ENCODE data around the gene TNFSF4. TPM values are rescaled to one million over a fixed set of nuclear protein-coding genes. Genes with fewer than 3 reads are reported as not detected.

TNFSF4 gene
- total and polyA plus RNA-seq, 2 of the 4 experiments (the other 2 are of a cell fraction): 13.4 to 19.7 TPM

DNA sequence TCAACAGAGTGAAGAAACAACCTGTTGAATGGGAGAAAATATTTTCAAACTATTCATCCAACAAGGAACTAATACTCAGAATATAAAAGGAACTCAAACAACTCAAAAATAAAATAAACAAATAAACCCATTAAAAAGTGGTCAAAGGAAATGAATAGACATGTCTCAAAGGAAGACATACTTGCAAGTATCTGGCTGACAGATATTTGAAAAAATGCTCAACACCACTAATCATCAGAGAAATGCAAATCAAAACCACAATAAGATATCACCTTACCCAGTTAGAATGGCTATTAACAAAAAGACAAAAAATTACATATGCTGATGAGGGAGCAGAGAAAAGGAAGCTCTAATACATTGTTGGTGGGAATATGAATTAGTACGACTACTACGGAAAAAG is 38.2 kb downstream of the TNFSF4 start:
- Histone ChIP-seq H3K27ac (ENCODE audit: insufficient read depth, low read length) (no peak overlapping the region), H3K14ac (replicated peaks; ENCODE audit: low read depth, low read length) (no peak overlapping the region), H3K27me3 (ENCODE audit: control insufficient read depth, insufficient read depth, low read length) (no peaks in the 10 kb centered on the region), H4K91ac (ENCODE audit: insufficient read depth, low read depth, low read length) (no peak overlapping the region), H2BK120ac (ENCODE audit: low read depth, low read length) (no peak overlapping the region), H4K5ac (ENCODE audit: low read depth, low read length) (no peak overlapping the region), H4K8ac (ENCODE audit: low read depth in 2 of 2, low read length in 2 of 2) (no peak overlapping the region), H2BK20ac (ENCODE audit: low read depth, low read length) (no peak overlapping the region), H3K79me1 (ENCODE audit: low read depth in 1 of 2, low read length in 2 of 2) (no peaks in the 10 kb centered on the region), H3K9ac (ENCODE audit: low read depth, low read length) (no peak overlapping the region), H2AK5ac (ENCODE audit: low read depth, low read length) (no peak overlapping the region), H2AFZ (replicated peaks; ENCODE audit: low read length, poor library complexity) (no peak overlapping the region), H3K56ac (ENCODE audit: extremely low read depth, insufficient read depth, low read length) (no peak overlapping the region), H2AK9ac (replicated peaks; ENCODE audit: low read depth, low read length, poor library complexity) (no peak overlapping the region), H3K4me2 (ENCODE audit: low read depth, low read length) (no peak overlapping the region), H3K4me1 (ENCODE audit: control insufficient read depth, insufficient read depth, low read length) (no peaks in the 10 kb centered on the region), H2BK5ac (ENCODE audit: low read depth, low read length, poor library complexity, severe bottlenecking) (no peak overlapping the region), H3K9me1 (ENCODE audit: insufficient read depth, low read length) (no peaks in the 10 kb centered on the region), H4K20me1 (ENCODE audit: insufficient read depth, low read length) (no peaks in the 10 kb centered on the region), H3K4me3 (ENCODE audit: insufficient read depth, low read depth, low read length) (no peak overlapping the region), H3K23ac (ENCODE audit: low read depth, low read length) (no peak overlapping the region), H3K9me3 (ENCODE audit: control insufficient read depth, insufficient read depth, low read length) (peaks cover 16% of the 10 kb centered on the region), H3K18ac (ENCODE audit: low read depth, low read length) (no peak overlapping the region), H3K36me3 (ENCODE audit: control insufficient read depth, insufficient read depth, low read length) (no peaks in the 10 kb centered on the region), H3K4ac (ENCODE audit: low read depth, low read length) (no peak overlapping the region), H2BK15ac (ENCODE audit: low read depth, low read length) (no peak overlapping the region)
- ATAC-seq (ENCODE audit: low read depth) (no peak), DNase-seq (no peak)
- intact Hi-C loops (cut with micrococcal nuclease): no loop called here
- no peak for TF ChIP-seq MXI1 (IDR thresholded peaks at IDR 0.05; ENCODE audit: borderline replicate concordance, low read depth, low read length)
- no peak for TF ChIP-seq POLR2A (IDR thresholded peaks at IDR 0.05; ENCODE audit: low read depth, low read length)
- no peak for TF ChIP-seq CTCF (conservative IDR thresholded peaks at IDR 0.05; ENCODE audit: low read depth, low read length)
- TF ChIP-seq CHD1 (IDR thresholded peaks at IDR 0.05; ENCODE audit: low read depth, low read length): no peak
- no peak for TF ChIP-seq FOS (IDR thresholded peaks at IDR 0.05; ENCODE audit: low read depth, low read length)
- no peak for TF ChIP-seq MAFK (IDR thresholded peaks at IDR 0.05; ENCODE audit: low read depth, low read length)
- TF ChIP-seq, protein P1, sequence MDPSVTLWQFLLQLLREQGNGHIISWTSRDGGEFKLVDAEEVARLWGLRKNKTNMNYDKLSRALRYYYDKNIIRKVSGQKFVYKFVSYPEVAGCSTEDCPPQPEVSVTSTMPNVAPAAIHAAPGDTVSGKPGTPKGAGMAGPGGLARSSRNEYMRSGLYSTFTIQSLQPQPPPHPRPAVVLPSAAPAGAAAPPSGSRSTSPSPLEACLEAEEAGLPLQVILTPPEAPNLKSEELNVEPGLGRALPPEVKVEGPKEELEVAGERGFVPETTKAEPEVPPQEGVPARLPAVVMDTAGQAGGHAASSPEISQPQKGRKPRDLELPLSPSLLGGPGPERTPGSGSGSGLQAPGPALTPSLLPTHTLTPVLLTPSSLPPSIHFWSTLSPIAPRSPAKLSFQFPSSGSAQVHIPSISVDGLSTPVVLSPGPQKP (IDR thresholded peaks at IDR 0.05; ENCODE audit: borderline replicate concordance, low read depth, low read length): no peak
- TF ChIP-seq MAZ (IDR thresholded peaks at IDR 0.05; ENCODE audit: borderline replicate concordance, low read depth, low read length): no peak
- no TSS peak for BruUV-seq (replicated peaks)
- in situ Hi-C loops (cut with MboI; ENCODE audit: low sequenced_read_pairs): no loop called here
- ChIA-PET CTCF (no interaction called here), POLR2A (ENCODE audit: unreplicated experiment) (no interaction called here)
- WGBS, 2 experiments (ENCODE audit: extremely low coverage in 2 of 2, insufficient read length in 1 of 2): no CpG with 5 or more reads among the region's 2 CpGs
- dilution Hi-C loops (cut with HindIII; ENCODE audit: low sequenced_read_pairs, unreplicated experiment): no loop called here
